ENCODE results near the gene HRK. TPM values are rescaled to one million over a fixed set of nuclear protein-coding genes. Genes with fewer than 3 reads are reported as not detected.
A peak's percentile ranks its signal among the peaks of the same experiment; 100 is the strongest.

Gene HRK
- total RNA-seq, 2 experiments from 2014 or later: not detected

DNA sequence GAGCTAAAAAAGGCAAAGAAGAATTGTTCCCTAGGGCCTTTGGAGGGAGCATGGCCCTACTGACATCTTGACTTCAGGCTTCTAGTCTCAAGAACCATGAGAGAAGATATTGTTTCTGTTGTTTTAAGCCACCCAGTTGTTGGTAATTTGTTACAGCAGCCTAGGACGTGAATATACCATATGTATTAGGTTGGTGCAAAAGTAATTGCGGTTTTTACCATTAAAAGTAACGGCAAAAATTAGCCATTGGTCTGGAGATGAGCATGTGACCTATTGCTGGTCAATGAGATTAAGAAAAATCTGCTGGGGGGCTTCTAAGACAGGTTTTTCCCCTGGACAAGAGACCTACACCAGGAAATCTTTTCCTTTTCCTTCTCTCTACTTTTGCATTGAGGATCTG, 9.8 kb upstream of the HRK start:
- POLR2A ChIA-PET: no interaction called here
- Mint-ChIP-seq H3K9me3 (no peaks in the 10 kb centered on the region), H3K27me3 (peaks cover 27% of the 10 kb centered on the region), H3K4me1 (peaks cover 2% of the 10 kb centered on the region), H3K4me3 (no peak overlapping the region), H3K36me3 (no peaks in the 10 kb centered on the region), H3K27ac (no peak overlapping the region)
- no peak for ATAC-seq (ENCODE audit: low read depth)
- DNase-seq: no peak

DNA sequence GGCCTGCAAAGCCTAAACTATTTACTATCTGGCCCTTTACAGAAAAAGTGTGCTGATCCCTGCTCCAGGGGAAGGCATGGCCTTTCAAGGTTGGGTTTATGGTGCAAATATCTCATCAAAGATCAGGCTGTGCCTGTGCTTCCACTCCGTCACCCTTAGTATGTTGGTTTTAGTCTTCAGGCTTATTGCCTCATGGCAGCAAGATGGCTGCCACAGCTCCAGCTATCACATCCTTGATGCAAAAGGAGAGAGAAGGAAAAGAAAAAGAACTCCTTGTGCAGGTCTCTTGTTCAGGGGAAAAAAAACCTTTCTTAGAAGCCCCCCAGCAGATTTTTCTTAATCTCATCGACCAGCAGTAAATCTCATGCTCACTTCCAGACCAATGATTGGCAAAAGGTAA, 9.1 kb upstream of the HRK start:
- POLR2A ChIA-PET: no interaction called here
- Mint-ChIP-seq H3K4me1 (peaks cover 2% of the 10 kb centered on the region), H3K27me3 (peaks cover 30% of the 10 kb centered on the region), H3K36me3 (no peaks in the 10 kb centered on the region), H3K9me3 (no peaks in the 10 kb centered on the region), H3K4me3 (no peak overlapping the region), H3K27ac (no peak overlapping the region)
- DNase-seq (no peak), ATAC-seq (ENCODE audit: low read depth) (no peak)

DNA sequence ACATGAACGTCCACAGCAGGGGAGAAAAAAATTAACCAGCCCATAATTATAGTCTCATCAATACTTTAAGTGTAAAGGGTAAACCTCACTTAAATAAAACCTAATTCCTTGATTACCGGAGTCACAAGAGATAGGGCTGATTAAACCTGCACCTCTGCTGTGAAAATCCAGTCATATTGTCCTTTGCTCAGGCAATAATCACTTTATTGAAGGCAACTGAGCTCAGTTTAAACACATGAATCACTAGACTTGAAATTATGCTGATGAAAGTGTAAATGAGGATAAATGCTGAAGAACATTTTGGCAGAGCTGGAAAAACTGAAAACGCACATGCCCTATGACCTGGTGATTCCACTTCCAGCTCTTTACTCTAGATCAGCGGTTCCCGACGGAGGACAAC, 6.7 kb upstream of the HRK start:
- Mint-ChIP-seq H3K27me3 (peaks cover 44% of the 10 kb centered on the region), H3K36me3 (no peaks in the 10 kb centered on the region), H3K27ac (no peak overlapping the region), H3K4me3 (no peak overlapping the region), H3K9me3 (no peaks in the 10 kb centered on the region), H3K4me1 (peaks cover 2% of the 10 kb centered on the region)
- POLR2A ChIA-PET: no interaction called here
- ATAC-seq (ENCODE audit: low read depth) (no peak), DNase-seq (no peak)

DNA sequence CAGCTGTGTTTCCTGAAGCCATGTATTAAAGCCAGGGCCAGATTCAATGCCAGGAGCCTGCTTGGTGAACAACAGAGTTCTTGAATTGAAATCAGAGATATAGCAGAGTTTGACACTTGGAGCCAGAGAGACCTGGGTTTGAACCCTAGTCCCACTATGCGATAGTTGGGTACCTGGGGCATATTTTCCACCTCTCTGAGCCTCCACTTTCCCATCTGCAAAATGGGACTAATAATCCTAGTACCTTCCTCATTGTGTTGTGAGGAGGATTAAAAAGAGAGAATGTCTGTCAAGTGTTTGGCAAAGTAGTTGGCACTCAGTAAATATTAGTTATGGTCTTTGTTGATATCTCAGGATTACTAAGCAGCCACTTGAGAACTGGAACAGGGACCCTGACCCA, 6.0 kb upstream of the HRK start:
- DNase-seq: no peak
- Mint-ChIP-seq H3K4me1 (peaks cover 4% of the 10 kb centered on the region), H3K36me3 (no peaks in the 10 kb centered on the region), H3K27me3 (peaks cover 49% of the 10 kb centered on the region), H3K27ac (no peak overlapping the region), H3K9me3 (no peaks in the 10 kb centered on the region), H3K4me3 (no peak overlapping the region)
- POLR2A ChIA-PET: no interaction called here
- ATAC-seq (ENCODE audit: low read depth): no peak

DNA sequence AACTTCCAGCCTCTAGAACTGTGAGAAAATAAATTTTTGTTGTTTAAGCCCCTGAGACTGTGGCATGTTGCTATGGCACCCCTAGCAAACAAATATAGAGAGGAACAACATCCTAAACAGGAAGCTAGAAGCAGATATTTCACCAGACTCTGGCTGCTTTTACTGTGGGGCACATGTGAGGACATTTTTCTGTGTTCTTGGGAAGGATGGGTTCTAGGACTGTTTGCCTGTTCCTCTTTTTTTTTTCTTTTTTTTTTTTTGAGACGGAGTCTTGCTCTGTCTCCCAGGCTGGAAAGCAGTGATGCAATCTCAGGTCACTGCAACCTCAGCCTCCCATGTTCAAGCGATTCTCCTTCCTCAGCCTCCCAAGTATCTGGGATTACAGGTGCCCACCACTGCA, 4.2 kb upstream of the HRK start:
- H3K36me3 Mint-ChIP-seq: no peaks in the 10 kb centered on the region
- no peak overlapping the region for H3K27ac Mint-ChIP-seq
- POLR2A ChIA-PET: interaction anchor here (0.7 kb wide), 1 partner anchor 52 kb away, joined by 4 read pairs; no protein-coding TSS in a partner anchor
- DNase-seq: no peak
- H3K9me3 Mint-ChIP-seq: no peaks in the 10 kb centered on the region
- H3K4me1 Mint-ChIP-seq: peaks cover 11% of the 10 kb centered on the region
- H3K4me3 Mint-ChIP-seq: no peak overlapping the region
- peaks cover 59% of the 10 kb centered on the region for H3K27me3 Mint-ChIP-seq
- ATAC-seq (ENCODE audit: low read depth): no peak

DNA sequence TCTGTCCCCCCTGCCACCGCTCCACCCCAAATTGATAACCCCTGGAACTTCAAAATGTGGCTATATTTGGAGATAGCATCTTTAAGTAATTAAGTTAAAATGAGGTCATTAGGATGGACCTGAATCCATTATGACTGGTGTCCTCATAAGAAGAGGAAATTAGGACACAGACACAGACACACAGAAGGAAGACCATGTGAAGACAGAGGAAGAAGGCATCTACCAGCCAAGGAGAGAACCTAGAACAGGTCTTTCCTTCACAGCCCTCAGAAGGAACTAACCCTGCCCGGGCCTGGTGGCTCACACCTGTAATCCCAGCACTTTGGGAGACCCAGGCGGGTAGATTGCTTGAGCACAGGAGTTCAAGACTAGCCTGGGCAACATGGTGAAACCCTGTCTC, 3.6 kb upstream of the HRK start:
- no peak overlapping the region for H3K4me3 Mint-ChIP-seq
- peaks cover 65% of the 10 kb centered on the region for H3K27me3 Mint-ChIP-seq
- ATAC-seq (ENCODE audit: low read depth): no peak

DNA sequence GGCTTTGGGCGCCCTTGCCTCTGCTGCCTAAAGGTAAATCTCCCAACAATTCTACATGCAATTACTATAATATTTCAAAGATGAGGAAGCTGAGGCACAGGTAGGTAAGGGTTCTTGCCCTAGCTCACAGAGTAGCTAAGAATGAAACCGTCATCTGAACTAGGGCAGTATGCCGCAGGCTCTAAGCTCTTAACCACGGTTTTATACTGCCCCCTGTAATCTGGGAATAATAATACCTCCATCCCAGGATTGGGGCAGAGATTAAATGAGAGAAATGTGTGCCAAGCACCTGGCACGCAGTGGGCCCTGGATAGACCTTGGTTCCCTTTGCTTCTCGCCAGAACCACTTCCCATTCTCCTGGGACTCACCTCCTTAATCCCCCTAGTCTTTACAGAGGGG, 1.5 kb upstream of the HRK start:
- POLR2A ChIA-PET: interaction anchor here (0.9 kb wide), 1 partner anchor 28 kb away, joined by 3 read pairs; the partner anchor contains the start of gene FBXW8
- H3K27me3 Mint-ChIP-seq: peaks cover 75% of the 10 kb centered on the region
- peaks cover 28% of the 10 kb centered on the region for H3K4me1 Mint-ChIP-seq
- DNase-seq (no peak), ATAC-seq (ENCODE audit: low read depth) (no peak)
- no peaks in the 10 kb centered on the region for H3K36me3 Mint-ChIP-seq
- no peak overlapping the region for H3K4me3 Mint-ChIP-seq
- no peaks in the 10 kb centered on the region for H3K9me3 Mint-ChIP-seq
- no peak overlapping the region for H3K27ac Mint-ChIP-seq

More for the DNA sequence above, 3.6 kb upstream of the HRK start:
- Mint-ChIP-seq H3K27ac (no peak overlapping the region), H3K36me3 (no peaks in the 10 kb centered on the region), H3K4me1 (peaks cover 17% of the 10 kb centered on the region), H3K9me3 (no peaks in the 10 kb centered on the region)
- DNase-seq: no peak
- POLR2A ChIA-PET: no interaction called here

- no peak for DNase-seq
- no peaks in the 10 kb centered on the region for H3K36me3 Mint-ChIP-seq
- POLR2A ChIA-PET: interaction anchor here (0.9 kb wide), 1 partner anchor 29 kb away, joined by 3 read pairs; the partner anchor contains the start of gene FBXW8
- peak overlapping the region; percentile 63 for H3K4me3 Mint-ChIP-seq
- H3K27ac Mint-ChIP-seq: no peak overlapping the region
- H3K9me3 Mint-ChIP-seq: no peaks in the 10 kb centered on the region
- H3K27me3 Mint-ChIP-seq: peaks cover 78% of the 10 kb centered on the region
- no peak for ATAC-seq (ENCODE audit: low read depth)
- peaks cover 28% of the 10 kb centered on the region for H3K4me1 Mint-ChIP-seq
Observed at GRCh38 chr12:116881877-116882507, 751 bp upstream of the HRK start.

GRCh38 chr12:116880817-116881324, 370 bp downstream of the HRK start:
- Mint-ChIP-seq H3K9me3 (no peaks in the 10 kb centered on the region), H3K4me1 (peaks cover 28% of the 10 kb centered on the region), H3K36me3 (no peaks in the 10 kb centered on the region), H3K4me3 (peak overlapping the region; percentile 84), H3K27me3 (peaks cover 88% of the 10 kb centered on the region), H3K27ac (no peak overlapping the region)
- POLR2A ChIA-PET: interaction anchor here (0.5 kb wide), 1 partner anchor 23 kb away, joined by 4 read pairs; no protein-coding TSS in a partner anchor
- ATAC-seq (ENCODE audit: low read depth): peak; percentile 85
- DNase-seq: peak; percentile 73

DNA sequence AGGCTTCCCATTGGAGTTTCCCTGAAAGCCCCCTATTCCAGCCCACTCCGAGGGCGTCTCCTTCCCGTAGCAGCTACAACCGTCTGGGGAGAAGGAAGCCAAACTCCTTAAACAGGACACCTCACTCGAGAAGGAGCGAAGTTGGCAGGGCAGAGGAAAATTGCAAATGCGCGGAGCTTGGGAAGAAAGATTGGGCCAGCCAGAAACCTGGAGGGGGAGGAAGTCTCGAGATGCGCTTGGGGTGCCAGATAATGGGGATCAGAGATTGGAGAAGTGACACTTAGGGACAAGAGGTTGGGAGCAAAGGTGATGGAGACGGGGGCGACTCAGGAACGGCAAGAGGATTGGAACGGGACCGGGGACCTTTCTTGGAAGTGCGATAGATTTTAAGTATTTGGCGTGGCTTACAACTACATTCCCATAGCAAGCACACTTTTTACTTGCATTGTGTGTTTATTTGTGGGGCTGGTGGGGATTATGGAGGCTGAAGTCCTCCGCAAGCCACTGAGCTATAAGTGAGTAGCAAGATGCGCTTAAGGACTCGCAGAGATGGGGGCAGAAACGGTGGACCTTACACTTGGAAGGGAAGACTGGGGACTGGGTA, 926 bp downstream of the HRK start:
- Mint-ChIP-seq H3K4me1 (peaks cover 28% of the 10 kb centered on the region), H3K4me3 (peak overlapping the region; percentile 84), H3K9me3 (no peaks in the 10 kb centered on the region), H3K27me3 (peaks cover 89% of the 10 kb centered on the region), H3K36me3 (no peaks in the 10 kb centered on the region), H3K27ac (no peak overlapping the region)
- POLR2A ChIA-PET: interaction anchor here (0.6 to 0.8 kb wide), 2 partner anchors 32 to 62 kb away, joined by 3 read pairs; no protein-coding TSS in a partner anchor
- ATAC-seq (ENCODE audit: low read depth) (no peak), DNase-seq (no peak)

DNA sequence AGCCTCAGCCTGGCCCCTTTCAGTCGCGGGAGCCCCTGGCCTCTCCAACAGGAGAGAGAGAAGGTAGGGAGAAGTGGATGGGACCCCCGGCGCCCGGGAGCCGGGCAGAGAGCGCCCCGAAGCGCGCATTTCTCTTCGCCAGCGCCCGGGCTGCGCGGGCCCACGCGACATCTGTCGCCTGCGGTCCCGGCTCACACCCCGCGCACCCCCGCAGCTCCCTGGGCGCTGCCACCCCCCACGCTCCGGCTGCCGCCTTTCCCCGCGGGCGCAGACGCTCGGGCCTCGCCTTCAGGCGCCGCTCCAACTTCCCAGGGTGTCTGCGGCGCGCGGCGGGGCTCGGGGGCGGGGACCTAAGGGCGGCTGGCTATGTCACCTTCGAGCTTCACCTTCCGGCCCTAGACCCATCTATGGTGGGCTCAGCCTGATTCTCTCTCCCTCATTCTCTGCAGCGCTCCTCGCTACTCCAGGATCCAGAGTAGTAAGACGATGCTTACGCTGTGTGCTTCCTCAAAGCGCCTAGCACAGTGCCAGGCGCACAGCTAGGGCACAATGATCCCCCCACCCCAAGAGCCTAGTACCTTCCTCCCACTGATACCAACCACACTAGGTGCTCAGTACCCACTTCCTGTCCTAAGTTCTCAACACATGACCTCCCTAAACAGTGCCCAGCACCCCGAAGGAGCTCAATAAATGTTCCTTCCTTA, 1.6 kb downstream of the HRK start:
- H3K27ac Mint-ChIP-seq: no peak overlapping the region
- H3K4me1 Mint-ChIP-seq: peaks cover 28% of the 10 kb centered on the region
- peak; percentile 37 for ATAC-seq (ENCODE audit: low read depth)

GRCh38 chr12:116878567-116879508, 2.4 kb downstream of the HRK start:
- H3K4me1 Mint-ChIP-seq: peaks cover 33% of the 10 kb centered on the region
- peaks cover 86% of the 10 kb centered on the region for H3K27me3 Mint-ChIP-seq
- H3K36me3 Mint-ChIP-seq: no peaks in the 10 kb centered on the region
- DNase-seq (peak; percentile 37), ATAC-seq (ENCODE audit: low read depth) (no peak)
- POLR2A ChIA-PET: no interaction called here
- no peaks in the 10 kb centered on the region for H3K9me3 Mint-ChIP-seq
- no peak overlapping the region for H3K27ac Mint-ChIP-seq
- peak overlapping the region; percentile 84 for H3K4me3 Mint-ChIP-seq

More for the DNA sequence above, 1.6 kb downstream of the HRK start:
- POLR2A ChIA-PET: interaction anchor here (0.8 kb wide), 1 partner anchor 61 kb away, joined by 3 read pairs; no protein-coding TSS in a partner anchor
- peaks cover 85% of the 10 kb centered on the region for H3K27me3 Mint-ChIP-seq
- peak; percentile 48 for DNase-seq
- H3K36me3 Mint-ChIP-seq: no peaks in the 10 kb centered on the region
- H3K4me3 Mint-ChIP-seq: peak overlapping the region; percentile 84
- no peaks in the 10 kb centered on the region for H3K9me3 Mint-ChIP-seq

Measured in activated naive CD8-positive, alpha-beta T cell treated with anti-CD3 and anti-CD28 coated beads, Interleukin-2, amount 10 ng/mL, durations not matched to agents 7 days and 5 days (primary cell).